CD4-positive, alpha-beta T cell treated with Interleukin-4 for 1 hour (primary cell): Measurements from ENCODE around the gene RNASEH2B.

ENCODE experiments used
- DNase-seq, 2 donors: peaks; one replicate each; pipeline ENCODE4 v3.0.0-alpha.2; 2020 to 2022

Gene RNASEH2B

DNA sequence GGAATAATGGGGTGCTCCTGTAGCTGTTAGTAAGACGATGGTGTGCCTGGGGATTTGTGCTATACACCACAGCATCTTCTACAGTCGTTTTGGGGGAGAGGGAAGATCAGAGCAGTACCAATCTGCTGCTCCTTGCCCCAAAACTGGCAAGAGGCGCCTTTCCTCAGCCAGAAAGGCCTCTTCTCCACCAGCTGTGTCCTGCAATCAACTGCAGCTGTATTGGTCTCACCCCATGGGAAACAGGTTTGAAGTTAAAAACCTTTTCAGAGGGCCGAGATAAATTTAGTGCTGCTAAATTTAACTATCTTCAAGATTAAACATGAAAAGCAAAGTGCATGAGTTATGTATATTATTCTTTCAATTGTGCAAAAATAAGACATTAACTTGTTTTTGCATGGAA lies 1.2 kb upstream of the RNASEH2B start:
- DNase-seq = no peak

DNA sequence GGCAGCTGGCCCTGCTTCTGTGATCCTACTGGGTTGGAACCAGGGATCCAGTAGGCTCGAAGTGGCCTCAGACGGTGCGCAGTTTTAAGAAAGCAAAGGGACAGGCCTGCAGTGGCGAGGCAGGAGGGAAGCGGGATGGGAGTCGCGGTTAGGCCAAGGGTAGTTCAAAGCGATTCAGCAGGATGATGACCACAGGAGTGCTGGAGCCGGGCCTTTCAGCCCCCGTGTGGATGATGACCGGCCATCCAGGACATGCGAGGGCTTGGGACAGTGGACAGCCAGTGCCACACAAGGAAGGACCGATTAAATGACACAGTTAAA lies 854 bp downstream of the RNASEH2B start:
- no peak for DNase-seq

DNA sequence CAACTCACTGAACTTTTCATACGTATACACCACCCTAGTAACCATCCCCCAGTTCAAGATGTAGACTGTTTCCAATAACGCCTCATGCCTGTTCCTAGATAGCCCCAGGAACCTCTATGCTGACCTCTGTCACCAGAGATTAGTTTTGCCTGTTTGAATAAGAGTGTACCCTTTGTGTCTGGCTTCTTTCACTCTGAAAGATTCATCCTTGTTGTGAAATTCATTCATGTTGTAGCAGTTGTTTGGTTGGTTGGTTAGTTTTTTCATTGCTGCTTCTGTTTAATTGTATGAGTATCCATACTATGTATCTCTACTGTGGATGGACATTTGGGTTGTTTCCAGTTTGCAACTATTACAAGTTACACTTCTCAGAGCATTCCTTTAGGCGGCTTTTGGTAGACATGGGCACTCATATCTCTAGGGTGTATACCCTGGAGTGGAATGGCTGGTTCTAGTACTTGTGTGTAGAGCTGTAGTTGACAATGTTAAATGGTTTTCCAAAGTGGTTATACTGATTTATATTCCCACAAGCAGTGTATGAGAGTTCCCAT lies 1.6 kb downstream of the RNASEH2B start:
- DNase-seq = peak in 1 of 2 donors; percentile 19

DNA sequence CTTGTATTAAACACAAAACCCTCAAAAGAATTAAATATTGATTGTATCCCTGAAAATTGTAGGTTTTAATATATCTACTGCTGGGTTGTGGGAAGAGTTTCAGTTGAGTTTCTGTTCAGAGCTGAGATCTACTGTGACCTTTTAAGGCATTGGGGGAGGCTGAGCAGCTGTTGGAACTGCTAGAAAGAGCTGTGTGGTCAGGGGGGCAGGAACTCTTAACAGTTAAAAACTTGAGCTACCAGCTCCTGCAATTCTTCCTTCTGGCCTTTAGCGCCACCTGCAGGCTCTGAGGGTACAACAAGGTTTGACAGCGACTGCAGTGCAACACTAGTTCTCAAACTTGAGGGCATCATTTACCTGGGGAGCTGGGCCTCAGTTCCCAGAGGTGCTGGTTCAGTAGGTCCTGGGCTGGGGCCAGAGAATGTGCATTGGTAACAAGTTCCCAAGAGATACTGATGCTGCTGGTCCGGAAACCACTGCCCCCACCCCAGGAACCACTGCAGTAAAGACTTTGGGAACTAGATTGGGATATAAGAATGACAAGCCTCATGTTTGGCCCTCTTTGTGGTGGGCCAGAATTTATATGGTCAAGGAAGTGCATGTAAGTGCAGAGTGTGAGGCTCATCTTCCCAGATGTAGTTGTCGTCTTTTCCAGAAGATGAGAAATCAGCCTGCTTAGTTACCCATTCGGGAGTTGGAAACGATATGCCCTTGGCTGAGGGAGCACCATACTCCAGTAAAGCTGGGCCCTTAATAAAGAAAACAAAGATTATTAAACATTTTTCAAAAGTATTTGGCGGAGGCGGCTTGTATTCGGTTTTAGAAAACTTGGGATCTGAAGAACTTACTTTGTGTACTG lies 2.6 kb downstream of the RNASEH2B start:
- peak; percentile 91 to 92 for DNase-seq

DNA sequence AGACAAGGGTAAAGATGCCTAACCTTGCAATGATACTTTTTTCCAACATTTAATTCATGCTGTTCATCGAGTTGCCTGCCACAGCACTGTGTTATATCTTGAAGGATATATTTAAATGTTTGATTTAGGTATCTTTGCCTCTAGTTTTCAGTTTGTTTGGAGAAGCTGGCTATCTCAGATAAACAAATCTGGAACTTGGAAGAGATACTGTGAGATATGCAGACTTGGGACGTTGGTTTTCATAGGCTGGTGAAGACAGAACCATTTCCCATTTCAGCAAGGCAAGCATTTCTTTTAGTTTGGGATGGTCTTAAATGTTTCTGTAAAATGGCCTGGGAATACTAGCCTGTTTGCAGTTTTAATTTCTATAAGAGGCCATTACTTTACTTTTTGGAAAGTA lies 3.3 kb downstream of the RNASEH2B start:
- no peak for DNase-seq

DNA sequence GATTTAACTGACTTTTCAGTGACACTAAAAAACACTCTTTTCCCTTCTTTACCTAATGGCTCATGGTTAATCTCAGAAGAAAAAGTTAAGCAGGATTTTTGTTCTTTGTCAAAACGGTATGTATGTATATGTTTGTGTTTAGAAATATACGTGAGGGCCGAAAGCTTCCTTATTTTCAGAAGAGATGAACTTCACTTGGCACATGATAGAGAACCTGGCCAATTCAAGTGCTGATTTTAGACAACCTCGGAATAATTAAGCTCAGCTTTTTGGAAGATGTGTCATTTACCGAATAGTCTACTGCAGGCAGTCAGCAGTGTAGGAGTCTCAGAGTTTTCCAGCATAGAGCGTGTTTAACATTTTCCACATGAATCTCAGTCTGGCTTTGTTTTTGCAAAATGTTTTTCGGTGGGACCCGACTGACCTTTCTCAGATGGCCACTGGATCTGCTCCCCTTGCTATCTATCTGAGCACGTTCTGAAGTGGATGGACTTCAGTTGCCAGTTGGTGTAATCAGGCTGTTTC lies 4.6 kb downstream of the RNASEH2B start:
- DNase-seq = no peak

DNA sequence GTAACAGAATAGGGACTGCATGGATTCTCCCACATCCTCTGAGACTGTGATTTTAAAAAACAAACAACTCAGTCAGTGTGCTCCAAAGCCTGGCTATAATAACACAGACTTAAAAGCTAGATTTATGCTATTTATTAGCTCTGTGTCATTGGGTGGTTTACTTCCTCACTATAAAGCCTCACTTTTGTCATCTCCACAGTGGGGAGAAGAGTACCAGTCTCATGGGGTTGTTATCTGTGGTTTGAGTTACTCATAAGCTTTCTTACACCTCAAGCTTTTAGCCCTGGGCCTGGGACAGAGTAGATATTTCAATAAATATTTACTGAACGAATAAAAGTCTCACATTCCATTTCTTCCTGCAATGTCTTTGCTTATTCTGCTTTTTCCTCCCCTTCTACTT lies 5.3 kb downstream of the RNASEH2B start:
- DNase-seq = peak in 1 of 2 donors; percentile 35

DNA sequence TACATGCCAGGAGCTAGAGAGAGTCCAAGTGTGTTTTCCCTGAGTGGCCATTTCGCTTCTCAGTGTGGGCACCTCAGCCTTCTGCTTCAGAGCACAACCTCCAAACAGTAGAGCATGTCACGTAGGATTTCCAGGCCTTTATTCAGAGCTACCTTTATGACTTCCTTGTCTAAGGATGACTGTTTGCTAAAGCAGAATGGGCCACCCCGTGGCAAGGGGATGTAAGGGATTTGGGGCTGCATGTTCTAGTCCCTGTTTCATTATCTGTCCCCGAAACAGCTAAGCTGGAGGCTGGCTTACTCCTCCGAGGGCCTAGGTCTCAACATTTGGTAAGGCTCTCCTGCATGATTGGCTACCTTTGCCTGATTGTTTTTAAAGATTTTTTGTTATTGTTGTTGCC lies 6.0 kb downstream of the RNASEH2B start:
- peak; percentile 15 to 26 for DNase-seq

DNA sequence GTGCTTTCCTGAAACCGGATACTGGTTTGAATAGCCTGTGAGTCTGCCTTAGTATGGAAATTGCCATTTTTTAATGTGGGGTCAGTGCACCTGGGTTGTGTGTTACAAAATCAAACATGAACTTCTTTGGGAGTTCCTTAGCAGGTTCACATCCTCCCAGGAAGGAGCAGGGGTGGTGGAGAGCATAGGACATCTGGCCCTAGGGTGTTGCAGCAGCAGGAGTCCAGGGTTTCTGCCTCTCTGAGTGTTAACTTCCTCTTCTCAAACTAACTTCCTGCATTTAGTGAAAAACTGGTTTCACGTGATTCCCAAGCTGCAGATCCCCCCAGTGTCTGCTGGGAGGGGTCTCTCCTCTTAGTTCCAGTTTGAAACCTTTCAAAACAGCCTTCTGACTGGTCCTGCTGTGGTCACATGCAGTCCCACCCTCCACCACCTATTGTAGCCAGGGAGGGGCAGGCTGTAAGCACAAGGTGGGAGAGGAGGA lies 7.2 kb downstream of the RNASEH2B start:
- peak; percentile 22 to 28 for DNase-seq

DNA sequence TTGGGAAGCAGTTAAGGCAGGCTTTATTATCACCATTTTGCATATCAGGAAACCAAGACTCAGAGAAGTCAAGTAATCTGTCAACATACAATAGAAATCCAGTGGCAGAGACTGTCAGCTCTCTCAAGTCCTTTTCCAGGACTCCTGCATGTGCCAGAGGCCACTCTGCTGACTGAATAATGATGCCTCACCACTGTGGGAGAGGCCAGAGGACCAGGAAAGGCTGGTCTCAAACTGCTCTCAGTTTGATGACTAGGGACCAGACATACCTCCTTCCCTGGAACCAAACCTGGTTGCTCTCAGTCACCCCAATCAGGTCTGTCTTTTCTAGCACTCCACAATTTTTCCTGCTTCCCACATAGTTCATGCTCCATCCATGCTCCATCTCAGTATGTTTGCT lies 8.0 kb downstream of the RNASEH2B start:
- DNase-seq = no peak

DNA sequence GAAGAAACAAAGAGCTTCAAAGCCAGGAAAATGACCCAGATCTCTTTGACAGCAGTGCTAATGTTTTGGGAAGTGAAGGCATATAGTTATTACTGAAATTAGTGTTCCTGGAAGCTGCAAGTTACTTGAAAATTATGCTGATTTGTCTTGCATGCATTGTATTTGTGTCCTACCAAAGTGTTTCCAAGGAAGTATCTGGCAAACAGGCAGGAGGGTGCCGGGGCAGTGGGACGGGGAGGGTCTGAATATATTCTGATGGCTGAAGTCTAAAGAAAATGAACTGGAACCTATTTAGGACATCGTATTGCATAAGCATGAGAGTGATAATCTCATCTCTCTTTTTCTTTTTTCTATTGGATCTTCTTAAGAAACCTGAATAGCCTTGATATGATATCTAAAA lies 9.0 kb downstream of the RNASEH2B start:
- no peak for DNase-seq

DNA sequence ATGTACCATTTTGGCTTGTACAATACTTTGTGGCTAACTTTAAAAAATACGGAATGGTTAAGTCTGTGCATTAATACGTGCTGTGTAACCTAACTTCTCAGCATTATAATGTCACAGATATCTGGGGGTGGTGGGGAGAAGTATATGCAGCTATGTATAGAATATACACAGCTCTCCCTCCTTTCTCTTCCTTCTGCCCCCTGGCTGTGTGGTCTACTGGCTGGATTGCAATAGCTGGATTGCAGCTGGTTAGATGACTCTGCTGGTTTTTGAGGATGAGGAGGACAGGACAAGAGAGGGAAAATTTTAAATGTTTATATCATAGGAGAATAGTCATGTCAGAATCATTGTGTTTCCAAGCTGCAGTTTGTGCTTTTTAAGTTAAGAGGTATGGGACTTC lies 9.7 kb downstream of the RNASEH2B start:
- no peak for DNase-seq

DNA sequence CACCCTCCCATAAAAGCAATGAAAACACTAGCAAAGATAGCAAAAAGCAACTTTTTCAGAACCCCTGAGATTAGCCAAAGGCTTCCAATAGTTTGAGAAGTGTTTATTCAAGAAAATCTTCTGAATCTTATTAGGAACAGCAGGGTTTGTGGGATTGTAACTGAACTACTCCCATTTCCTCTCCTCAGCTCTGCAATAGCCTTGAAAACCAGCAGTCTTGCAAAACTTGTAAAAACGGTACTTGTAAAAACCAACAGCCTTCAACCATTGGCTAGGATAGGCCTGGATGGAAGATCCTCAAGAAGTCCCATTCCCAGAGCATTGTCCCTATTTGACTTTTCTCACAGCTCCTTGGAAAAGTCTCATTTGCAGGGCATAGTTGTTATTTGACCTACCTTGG lies 12.1 kb downstream of the RNASEH2B start:
- DNase-seq = no peak

DNA sequence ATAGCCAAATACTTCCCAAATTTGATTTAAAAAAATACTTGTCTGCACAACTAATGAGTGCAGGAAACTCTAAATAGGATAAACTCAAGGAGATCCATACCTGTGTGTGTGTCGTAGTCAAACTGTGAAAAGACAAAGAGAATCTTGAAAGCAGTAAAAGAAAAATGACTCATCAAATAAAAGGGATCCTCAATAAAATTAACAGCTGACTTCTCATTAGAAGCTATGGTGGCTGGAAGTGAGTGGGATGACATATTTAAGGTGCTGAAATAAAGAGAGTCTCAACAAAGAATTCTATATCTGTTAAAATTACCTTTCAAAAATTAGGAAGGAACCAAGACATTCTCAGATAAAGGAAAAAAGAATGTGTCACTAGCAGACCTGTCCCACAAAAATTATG lies 13.7 kb downstream of the RNASEH2B start:
- no peak for DNase-seq

DNA sequence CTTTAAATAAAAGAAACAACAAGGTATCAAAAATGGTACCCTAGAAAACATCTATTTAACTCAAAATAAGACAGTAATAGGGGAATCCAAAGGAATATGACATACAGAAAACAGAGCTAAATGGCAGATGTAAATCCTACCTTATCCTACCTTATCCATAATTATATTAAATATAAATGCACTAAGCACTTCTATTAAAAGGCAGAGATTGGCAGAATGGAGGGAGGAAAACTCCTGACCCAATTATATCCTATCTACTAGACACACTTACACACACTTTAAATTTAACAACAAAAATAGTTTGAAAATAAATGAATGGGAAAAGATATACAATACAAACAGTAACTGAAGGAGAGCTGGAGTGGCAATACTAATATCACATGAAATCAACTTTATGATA lies 14.4 kb downstream of the RNASEH2B start:
- no peak for DNase-seq

DNA sequence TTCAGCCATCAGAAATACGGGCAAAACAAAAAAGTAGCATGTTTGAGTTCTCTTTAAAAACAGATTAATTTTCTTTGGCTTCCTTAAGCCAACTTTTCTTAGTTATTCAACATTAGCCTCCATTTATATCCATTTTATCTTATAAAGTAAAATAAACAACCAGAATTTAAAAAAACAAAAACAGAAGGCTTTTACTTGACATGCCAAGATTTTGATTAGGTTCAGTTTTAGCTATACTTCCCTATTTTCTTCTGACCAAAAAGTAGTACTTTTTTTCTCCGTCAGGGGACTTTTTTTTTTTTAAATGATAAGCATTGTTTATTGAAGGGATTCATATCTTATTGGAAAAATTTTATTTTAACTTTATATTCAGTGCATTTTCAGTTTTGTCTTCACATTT lies 18.1 kb downstream of the RNASEH2B start:
- DNase-seq = no peak

DNA sequence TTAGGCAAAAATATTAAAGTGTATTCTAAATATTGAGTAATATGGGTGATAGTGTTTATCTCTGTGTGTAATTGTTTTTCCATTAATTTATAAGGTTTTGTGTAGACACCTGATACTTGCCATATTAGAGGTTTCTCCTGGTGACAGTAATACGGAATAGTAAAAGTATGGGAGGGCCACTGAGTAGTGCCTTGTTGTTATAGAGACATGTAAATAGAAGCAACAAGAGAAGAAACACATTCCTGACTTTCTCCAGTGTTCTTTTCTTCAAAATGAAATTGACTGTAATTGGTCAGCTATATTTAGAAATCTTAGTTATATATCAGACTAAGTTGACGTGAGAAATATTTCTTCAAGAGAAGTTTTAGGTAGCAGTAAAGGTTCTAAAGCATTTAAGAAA lies 18.5 kb downstream of the RNASEH2B start:
- DNase-seq = no peak

DNA sequence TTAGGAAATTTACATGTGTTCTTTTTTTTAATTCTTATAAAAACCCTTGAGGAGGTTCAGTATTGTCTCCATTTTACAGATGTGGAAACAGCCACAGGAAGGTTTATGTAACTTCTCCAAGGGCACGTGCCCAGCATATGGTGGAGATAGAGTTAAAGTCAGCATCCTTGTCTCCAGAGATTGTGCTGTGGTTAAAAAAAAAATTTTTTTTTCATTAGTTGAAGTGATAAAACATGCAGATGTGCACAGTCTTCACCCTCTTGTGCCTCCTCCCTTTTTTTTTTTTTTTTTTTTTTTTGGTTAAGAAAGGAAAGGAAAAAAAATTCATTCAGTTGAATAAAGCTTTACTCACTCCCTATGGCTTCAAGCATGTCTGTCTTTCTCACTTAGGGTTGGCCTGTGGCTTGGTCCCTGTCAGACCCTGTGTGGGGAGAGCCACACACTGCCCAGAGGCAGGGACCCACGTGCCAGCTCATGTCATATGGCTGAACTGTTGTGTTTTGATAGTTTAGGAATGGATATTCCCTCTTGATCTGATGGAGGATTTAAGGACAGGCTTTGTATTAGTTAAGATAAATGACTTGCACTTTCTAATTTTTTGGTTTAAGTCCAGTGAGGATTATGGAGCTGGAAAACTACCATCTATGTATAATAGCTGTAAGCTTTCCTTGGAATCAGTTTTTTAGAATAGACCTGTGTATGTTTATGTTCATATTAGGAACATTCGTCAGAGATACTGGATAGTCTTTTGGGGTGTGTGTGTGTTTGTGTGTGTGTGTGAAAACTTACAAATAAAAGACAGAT lies 19.3 kb downstream of the RNASEH2B start:
- no peak for DNase-seq

DNA sequence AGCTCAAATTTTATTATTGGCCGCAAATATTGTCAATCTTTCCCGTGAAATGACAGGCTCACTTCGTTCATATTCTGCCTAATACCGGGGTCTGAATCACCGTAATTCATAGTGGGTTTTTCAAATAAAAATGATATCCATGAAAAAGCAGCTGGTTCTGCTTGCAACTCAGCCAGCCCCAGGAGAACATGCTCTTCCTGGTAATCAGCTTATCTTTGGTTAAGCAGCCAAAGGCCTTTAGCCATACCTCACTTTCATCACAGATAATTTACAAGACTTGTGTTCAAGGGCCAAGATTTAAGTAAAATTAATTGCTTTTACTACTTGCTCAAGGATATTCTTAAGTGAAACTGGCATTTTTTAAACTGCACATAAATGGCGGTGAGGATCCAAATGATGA lies 22.5 kb downstream of the RNASEH2B start:
- no peak for DNase-seq

DNA sequence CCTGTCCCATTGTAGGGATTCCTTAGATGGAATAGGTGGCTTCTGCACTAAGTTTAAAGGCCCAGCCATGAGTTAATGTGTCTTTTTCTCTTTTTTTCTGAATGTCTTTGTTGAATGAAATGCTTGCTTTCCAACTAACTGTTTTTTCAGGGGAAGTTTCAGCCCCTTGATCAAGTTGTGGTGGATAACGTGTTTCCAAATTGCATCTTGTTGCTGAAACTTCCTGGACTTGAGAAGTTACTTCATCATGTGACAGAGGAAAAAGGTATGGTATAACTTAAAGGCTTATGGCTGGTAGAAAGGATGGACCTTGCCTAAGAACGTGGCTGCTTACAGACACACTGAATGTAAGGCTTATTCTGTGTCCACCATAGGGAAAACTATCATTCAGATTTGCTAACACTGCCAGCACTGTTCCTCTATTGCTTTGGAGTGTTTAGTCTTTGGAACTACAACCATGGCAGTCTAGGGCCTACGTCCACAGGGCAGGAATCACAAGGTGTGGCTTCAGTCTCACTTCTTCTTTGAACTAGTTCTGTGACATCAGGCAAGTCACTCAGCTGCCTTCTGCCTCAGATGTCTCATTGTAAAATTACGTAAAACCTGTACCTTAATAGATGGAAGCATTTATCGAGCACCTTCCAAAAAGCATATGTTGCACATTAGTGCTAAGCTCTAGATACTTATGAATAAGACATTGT lies 25.3 kb downstream of the RNASEH2B start:
- no peak for DNase-seq

DNA sequence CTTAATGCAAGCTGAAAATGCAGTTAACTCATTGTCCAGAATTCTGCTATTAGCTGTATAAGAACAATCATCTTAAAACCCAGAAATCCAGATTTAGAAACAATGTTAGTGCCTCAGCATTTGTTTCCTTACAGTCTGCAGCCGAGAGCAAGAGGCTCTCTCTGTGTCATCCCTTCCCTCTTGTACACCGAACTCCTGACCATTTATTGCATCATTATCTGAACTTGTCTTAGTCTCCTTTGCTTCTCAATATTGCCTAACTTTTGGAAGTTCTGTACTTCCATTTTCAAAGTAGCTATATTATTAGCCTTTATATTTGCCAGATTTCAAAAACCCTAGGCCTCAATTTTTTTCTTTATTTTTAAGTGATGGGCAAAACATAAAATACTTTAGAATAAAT lies 27.1 kb downstream of the RNASEH2B start:
- DNase-seq = no peak

DNA sequence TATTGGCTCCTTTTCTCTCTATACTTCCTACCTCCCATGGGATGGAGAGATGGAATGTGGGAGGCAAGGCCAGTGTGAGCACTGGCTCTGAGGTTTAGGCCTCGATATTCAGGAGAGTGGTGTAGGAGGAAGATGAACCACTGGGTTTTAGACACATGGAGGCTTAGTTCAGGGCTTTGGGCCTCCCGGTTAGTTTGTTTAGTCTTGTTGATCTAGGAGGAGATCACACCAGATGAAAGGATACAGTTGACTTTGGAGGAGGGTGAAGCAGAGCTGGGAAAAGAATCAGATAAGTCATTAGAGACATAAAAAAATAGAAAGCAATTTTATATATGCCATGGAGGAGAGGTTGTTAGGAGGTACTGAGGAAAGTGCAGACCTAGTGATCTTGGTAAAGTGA lies 30.9 kb downstream of the RNASEH2B start:
- DNase-seq = no peak

DNA sequence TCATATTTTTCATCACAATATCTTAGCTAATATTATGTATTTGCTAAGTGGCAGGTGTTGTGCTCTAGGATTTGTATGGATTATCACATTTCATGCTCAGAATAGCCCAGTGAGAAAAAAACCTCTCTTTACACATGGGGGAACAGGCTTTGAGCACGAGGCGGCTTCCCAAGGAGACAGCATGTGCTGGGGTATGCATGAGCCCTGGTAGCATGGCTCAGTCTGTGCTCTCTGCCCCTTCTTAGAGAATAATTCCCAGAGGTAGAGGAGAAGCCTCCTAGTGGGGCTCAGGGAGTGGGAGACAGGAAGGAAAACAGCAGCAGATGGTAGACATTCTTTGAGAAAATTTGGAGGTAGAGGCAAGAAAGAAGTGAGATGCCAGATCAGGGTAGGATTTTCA lies 31.6 kb downstream of the RNASEH2B start:
- DNase-seq = no peak
